ENCODE results near the gene FAM131B. TPM values are rescaled to one million over a fixed set of nuclear protein-coding genes. Genes with fewer than 3 reads are reported as not detected.
A peak's percentile ranks its signal among the peaks of the same experiment; 100 is the strongest.

The FAM131B gene
- total RNA-seq, 1 donor from 2014 or later = 0.53 TPM

DNA sequence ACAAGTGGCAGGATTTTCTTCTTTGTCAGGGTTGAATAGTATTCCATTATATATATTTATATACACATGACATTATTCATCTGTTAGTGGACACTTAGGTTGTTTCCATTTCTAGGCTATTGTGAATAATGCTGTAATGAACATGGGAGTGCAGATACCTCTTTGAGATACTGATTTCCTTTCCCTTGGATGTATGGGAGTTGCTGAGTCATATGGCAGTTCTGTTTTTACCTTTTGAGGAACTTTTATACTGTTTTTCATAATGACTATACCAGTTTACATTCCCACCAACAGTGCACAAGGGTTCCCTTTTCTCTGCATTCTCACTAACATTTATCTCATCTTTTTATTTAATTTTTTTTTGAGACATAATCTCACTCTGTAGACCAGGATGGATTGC is 48.4 kb downstream of the FAM131B start:
- no peaks in the 10 kb centered on the region for H3K36me3 ChIP-seq (ENCODE audit: control insufficient read depth, insufficient read depth, low read length)
- H3K4me3 ChIP-seq (ENCODE audit: low read depth, low read length) = no peak overlapping the region
- FAIRE-seq = no peak
- TF ChIP-seq, protein P1, sequence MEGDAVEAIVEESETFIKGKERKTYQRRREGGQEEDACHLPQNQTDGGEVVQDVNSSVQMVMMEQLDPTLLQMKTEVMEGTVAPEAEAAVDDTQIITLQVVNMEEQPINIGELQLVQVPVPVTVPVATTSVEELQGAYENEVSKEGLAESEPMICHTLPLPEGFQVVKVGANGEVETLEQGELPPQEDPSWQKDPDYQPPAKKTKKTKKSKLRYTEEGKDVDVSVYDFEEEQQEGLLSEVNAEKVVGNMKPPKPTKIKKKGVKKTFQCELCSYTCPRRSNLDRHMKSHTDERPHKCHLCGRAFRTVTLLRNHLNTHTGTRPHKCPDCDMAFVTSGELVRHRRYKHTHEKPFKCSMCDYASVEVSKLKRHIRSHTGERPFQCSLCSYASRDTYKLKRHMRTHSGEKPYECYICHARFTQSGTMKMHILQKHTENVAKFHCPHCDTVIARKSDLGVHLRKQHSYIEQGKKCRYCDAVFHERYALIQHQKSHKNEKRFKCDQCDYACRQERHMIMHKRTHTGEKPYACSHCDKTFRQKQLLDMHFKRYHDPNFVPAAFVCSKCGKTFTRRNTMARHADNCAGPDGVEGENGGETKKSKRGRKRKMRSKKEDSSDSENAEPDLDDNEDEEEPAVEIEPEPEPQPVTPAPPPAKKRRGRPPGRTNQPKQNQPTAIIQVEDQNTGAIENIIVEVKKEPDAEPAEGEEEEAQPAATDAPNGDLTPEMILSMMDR (IDR thresholded peaks at IDR 0.05; ENCODE audit: insufficient read depth, low read length, severe bottlenecking) = no peak
- no peaks in the 10 kb centered on the region for H3K27me3 ChIP-seq (ENCODE audit: control insufficient read depth, insufficient read depth, low read length)
- no peak for DNase-seq (ENCODE audit: low read depth)

DNA sequence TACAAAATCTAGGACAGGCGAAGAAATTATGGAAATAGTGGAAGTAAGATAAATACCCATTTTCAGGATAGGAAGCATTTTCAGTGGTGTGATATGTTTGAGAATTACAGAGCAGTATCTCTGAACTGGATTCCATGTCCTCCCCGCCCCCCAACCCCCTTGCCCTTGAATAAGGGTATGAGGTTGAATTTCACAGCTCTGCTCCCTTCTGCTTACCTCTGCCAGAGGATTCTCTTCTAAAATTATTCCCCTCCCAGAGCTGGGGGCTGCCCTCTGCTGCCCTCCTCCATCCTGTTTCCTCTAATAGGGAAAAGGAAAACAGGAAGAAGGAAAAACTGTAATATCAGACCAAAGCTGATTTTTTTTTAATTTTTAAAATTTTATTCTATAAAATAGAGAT is 53.9 kb downstream of the FAM131B start:
- H3K36me3 ChIP-seq (ENCODE audit: control insufficient read depth, insufficient read depth, low read length) = peaks cover 17% of the 10 kb centered on the region
- H3K4me3 ChIP-seq (ENCODE audit: low read depth, low read length) = no peak overlapping the region
- TF ChIP-seq, protein P1 (IDR thresholded peaks at IDR 0.05; ENCODE audit: insufficient read depth, low read length, severe bottlenecking) = no peak
- H3K27me3 ChIP-seq (ENCODE audit: control insufficient read depth, insufficient read depth, low read length) = no peaks in the 10 kb centered on the region
- no peak for FAIRE-seq
- no peak for DNase-seq (ENCODE audit: low read depth)

DNA sequence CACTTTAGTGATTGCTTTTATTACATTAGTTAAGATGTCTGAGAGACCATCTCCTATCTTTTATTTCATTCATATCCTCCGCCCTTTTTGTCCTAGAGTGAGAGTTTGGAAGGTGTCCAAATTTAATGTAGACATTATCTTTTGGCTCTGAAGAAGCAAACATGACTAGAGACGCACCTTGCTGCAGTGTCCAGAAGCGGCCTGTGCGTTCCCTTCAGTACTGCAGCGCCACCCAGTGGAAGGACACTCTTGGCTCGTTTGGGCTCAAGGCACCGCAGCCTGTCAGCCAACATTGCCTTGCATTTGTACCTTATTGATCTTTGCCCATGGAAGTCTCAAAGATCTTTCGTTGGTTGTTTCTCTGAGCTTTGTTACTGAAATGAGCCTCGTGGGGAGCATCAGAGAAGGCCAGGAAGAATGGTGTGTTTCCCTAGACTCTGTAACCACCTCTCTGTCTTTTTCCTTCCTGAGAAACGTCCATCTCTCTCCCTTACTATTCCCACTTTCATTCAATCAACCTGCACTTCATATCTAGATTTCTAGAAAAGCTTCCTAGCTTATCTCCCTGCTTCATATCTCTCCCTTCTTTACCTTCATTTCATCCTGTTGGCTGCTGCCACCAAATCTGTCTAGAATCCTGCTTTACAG is 57.0 kb downstream of the FAM131B start:
- DNase-seq (ENCODE audit: low read depth) (peak; percentile 52), FAIRE-seq (no peak)
- Histone ChIP-seq H3K36me3 (ENCODE audit: control insufficient read depth, insufficient read depth, low read length) (peaks cover 21% of the 10 kb centered on the region), H3K4me3 (ENCODE audit: low read depth, low read length) (no peak overlapping the region), H3K27me3 (ENCODE audit: control insufficient read depth, insufficient read depth, low read length) (no peaks in the 10 kb centered on the region)
- TF ChIP-seq, protein P1 (IDR thresholded peaks at IDR 0.05; ENCODE audit: insufficient read depth, low read length, severe bottlenecking) = peak; percentile 91

DNA sequence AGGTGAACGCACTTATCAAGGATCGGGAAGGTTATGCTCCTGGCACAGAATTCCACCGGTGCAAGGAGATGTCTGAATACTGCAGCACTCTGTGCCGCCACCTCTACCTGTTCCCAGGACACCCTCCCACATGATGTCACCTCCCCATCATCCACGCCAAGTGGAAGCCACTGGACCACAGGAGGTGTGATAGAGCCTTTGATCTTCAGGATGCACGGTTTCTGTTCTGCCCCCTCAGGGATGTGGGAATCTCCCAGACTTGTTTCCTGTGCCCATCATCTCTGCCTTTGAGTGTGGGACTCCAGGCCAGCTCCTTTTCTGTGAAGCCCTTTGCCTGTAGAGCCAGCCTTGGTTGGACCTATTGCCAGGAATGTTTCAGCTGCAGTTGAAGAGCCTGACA is 57.6 kb downstream of the FAM131B start:
- DNase-seq (ENCODE audit: low read depth) (no peak), FAIRE-seq (no peak)
- Histone ChIP-seq H3K27me3 (ENCODE audit: control insufficient read depth, insufficient read depth, low read length) (no peaks in the 10 kb centered on the region), H3K36me3 (ENCODE audit: control insufficient read depth, insufficient read depth, low read length) (peaks cover 25% of the 10 kb centered on the region), H3K4me3 (ENCODE audit: low read depth, low read length) (no peak overlapping the region)
- TF ChIP-seq, protein P1 (IDR thresholded peaks at IDR 0.05; ENCODE audit: insufficient read depth, low read length, severe bottlenecking) = no peak

DNA sequence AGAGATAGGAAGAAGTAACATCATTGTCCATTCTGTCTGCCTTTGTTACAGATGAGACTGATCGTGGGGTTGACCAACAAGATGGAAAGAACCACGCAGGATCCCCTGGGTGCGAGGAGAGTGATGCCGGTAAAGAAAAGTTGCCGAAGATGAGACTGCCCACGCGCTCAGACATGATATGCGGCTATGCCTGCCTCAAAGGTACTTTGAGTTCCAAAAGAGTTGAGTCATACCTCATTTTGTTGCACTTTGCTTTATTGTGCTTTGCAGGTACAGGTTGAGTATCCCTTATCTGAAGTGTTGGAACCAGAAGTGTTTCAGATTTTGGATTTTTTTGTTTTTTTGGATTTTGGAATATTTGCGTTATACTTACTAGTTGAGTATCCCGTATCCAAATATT is 58.8 kb downstream of the FAM131B start:
- Histone ChIP-seq H3K4me3 (ENCODE audit: low read depth, low read length) (no peak overlapping the region), H3K36me3 (ENCODE audit: control insufficient read depth, insufficient read depth, low read length) (peaks cover 27% of the 10 kb centered on the region), H3K27me3 (ENCODE audit: control insufficient read depth, insufficient read depth, low read length) (no peaks in the 10 kb centered on the region)
- TF ChIP-seq, protein P1 (IDR thresholded peaks at IDR 0.05; ENCODE audit: insufficient read depth, low read length, severe bottlenecking) = no peak
- FAIRE-seq (no peak), DNase-seq (ENCODE audit: low read depth) (peak; percentile 52)

Other genes with a start within 250 kb of the FAM131B start
- gene PIP, start 230.6 kb downstream of the FAM131B start, total RNA-seq = not detected in 2 replicates
- gene TAS2R39, start 179.3 kb downstream of the FAM131B start, total RNA-seq = not detected in 2 replicates
- not detected in 2 replicates for gene TAS2R40, start 140.7 kb downstream of the FAM131B start, total RNA-seq
- gene GSTK1, start 99.3 kb downstream of the FAM131B start, total RNA-seq = 60.6 and 69.9 TPM in 2 replicates
- 1.0 and 3.7 TPM in 2 replicates for gene TMEM139, start 77.8 kb downstream of the FAM131B start, total RNA-seq
- 6.8 and 9.6 TPM in 2 replicates for gene CASP2, start 74.4 kb downstream of the FAM131B start, total RNA-seq
- gene CLCN1, start 46.6 kb downstream of the FAM131B start, total RNA-seq = under 0.01 and 0.13 TPM in 2 replicates
- 9.2 and 10.6 TPM in 2 replicates for gene ZYX, start 18.6 kb upstream of the FAM131B start, total RNA-seq
- 19.0 and 51.5 TPM in 2 replicates for gene EPHA1, start 46.1 kb upstream of the FAM131B start, total RNA-seq
- not detected in 2 replicates for gene TAS2R60, start 80.7 kb upstream of the FAM131B start, total RNA-seq
- not detected in 2 replicates for gene TAS2R41, start 115.2 kb upstream of the FAM131B start, total RNA-seq
- 1.4 TPM in 1 of 2 replicates, not detected in the other for gene CTAGE15, start 209.1 kb upstream of the FAM131B start, total RNA-seq